Retina (tissue), 1 donor: ENCODE results near the gene ADAMTS15.

Experiments
- DNase-seq: peaks from one replicate; pipeline ENCODE4 v3.0.0-alpha.2; 2016

ADAMTS15 gene

GRCh38 chr11:130483124-130483523 lies 34.7 kb downstream of the ADAMTS15 start:
- no peak for DNase-seq

GRCh38 chr11:130485983-130486382 lies 37.5 kb downstream of the ADAMTS15 start:
- no peak for DNase-seq

- no peak for DNase-seq
These were observed 38.0 kb downstream of the ADAMTS15 start for GRCh38 chr11:130486391-130486836.

- DNase-seq = no peak
These were observed 38.8 kb downstream of the ADAMTS15 start for GRCh38 chr11:130486987-130487923.

GRCh38 chr11:130487924-130488815 lies 39.7 kb downstream of the ADAMTS15 start:
- DNase-seq = no peak

- no peak for DNase-seq
These were observed 40.6 kb downstream of the ADAMTS15 start for GRCh38 chr11:130488848-130489584.

GRCh38 chr11:130489716-130490115 lies 41.3 kb downstream of the ADAMTS15 start:
- no peak for DNase-seq

GRCh38 chr11:130490682-130491449 lies 42.4 kb downstream of the ADAMTS15 start:
- no peak for DNase-seq

GRCh38 chr11:130498181-130498580 lies 49.7 kb downstream of the ADAMTS15 start:
- DNase-seq = no peak

GRCh38 chr11:130499828-130500227 lies 51.4 kb downstream of the ADAMTS15 start:
- no peak for DNase-seq

GRCh38 chr11:130504317-130504716 lies 55.9 kb downstream of the ADAMTS15 start:
- DNase-seq = no peak

- DNase-seq = no peak
These were observed 60.5 kb downstream of the ADAMTS15 start for GRCh38 chr11:130508913-130509312.

GRCh38 chr11:130509942-130510341 lies 61.5 kb downstream of the ADAMTS15 start:
- DNase-seq = no peak

GRCh38 chr11:130510407-130511006 lies 62.1 kb downstream of the ADAMTS15 start:
- no peak for DNase-seq

GRCh38 chr11:130511765-130512164 lies 63.3 kb downstream of the ADAMTS15 start:
- no peak for DNase-seq

GRCh38 chr11:130512662-130513061 lies 64.2 kb downstream of the ADAMTS15 start:
- DNase-seq = no peak

GRCh38 chr11:130513132-130513531 lies 64.7 kb downstream of the ADAMTS15 start:
- no peak for DNase-seq

GRCh38 chr11:130514316-130514715 lies 65.9 kb downstream of the ADAMTS15 start:
- DNase-seq = no peak

- DNase-seq = no peak
These were observed 66.4 kb downstream of the ADAMTS15 start for GRCh38 chr11:130514851-130515250.

GRCh38 chr11:130515829-130516553 lies 67.5 kb downstream of the ADAMTS15 start:
- no peak for DNase-seq
